A673 (cell line): ENCODE measurements around the gene CHCHD3.

ENCODE experiments used
- EZH2 ChIP-seq: fragments of 200-600 bp; sonication (generic); IDR thresholded peaks from 2 replicates; pipeline ENCODE4 v1.6.1; 2017; ENCODE audit warnings: borderline replicate concordance, low read depth, mild to moderate bottlenecking, mixed read lengths, antibody characterized with exemption, low read length; ENCODE audit not compliant: poor library complexity, severe bottlenecking
- TF ChIP-seq, protein P1 (sequence below): fragments of 300-800, 200-600 bp; sonication (generic); conservative IDR thresholded peaks from 2 replicates; pipeline ENCODE4 v1.5.1; 2017; ENCODE audit warnings: low read depth, mild to moderate bottlenecking, antibody characterized with exemption, low read length, moderate library complexity, mixed read lengths

DNA sequence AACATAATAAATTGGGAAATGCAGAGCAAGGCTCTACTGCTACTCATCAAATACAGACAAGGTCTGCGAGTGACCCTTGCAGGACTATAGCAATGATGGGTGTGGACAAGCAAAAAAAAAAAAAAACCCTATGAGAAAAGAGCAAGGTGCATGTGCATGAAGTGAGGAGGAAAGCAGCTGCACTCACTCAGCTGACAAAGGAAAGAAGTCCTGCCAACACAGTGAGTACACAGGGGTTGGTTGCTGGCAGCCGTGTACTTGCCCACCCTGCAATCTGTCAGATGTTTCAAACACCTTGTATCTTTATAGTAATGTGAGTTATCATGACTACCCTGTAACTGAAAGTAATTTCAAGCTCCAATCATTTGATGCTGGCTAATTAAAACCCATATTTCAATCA lies 20.5 kb downstream of the CHCHD3 start:
- TF ChIP-seq, protein P1, sequence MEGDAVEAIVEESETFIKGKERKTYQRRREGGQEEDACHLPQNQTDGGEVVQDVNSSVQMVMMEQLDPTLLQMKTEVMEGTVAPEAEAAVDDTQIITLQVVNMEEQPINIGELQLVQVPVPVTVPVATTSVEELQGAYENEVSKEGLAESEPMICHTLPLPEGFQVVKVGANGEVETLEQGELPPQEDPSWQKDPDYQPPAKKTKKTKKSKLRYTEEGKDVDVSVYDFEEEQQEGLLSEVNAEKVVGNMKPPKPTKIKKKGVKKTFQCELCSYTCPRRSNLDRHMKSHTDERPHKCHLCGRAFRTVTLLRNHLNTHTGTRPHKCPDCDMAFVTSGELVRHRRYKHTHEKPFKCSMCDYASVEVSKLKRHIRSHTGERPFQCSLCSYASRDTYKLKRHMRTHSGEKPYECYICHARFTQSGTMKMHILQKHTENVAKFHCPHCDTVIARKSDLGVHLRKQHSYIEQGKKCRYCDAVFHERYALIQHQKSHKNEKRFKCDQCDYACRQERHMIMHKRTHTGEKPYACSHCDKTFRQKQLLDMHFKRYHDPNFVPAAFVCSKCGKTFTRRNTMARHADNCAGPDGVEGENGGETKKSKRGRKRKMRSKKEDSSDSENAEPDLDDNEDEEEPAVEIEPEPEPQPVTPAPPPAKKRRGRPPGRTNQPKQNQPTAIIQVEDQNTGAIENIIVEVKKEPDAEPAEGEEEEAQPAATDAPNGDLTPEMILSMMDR, result no peak
- TF ChIP-seq EZH2, result no peak
